ENCODE data around the gene PKN3. TPM values are rescaled to one million over a fixed set of nuclear protein-coding genes. Genes with fewer than 3 reads are reported as not detected.

Gene PKN3
- total RNA-seq, 4 donors from 2014 or later, result 4.4 to 7.6 (median 6.4) TPM

DNA sequence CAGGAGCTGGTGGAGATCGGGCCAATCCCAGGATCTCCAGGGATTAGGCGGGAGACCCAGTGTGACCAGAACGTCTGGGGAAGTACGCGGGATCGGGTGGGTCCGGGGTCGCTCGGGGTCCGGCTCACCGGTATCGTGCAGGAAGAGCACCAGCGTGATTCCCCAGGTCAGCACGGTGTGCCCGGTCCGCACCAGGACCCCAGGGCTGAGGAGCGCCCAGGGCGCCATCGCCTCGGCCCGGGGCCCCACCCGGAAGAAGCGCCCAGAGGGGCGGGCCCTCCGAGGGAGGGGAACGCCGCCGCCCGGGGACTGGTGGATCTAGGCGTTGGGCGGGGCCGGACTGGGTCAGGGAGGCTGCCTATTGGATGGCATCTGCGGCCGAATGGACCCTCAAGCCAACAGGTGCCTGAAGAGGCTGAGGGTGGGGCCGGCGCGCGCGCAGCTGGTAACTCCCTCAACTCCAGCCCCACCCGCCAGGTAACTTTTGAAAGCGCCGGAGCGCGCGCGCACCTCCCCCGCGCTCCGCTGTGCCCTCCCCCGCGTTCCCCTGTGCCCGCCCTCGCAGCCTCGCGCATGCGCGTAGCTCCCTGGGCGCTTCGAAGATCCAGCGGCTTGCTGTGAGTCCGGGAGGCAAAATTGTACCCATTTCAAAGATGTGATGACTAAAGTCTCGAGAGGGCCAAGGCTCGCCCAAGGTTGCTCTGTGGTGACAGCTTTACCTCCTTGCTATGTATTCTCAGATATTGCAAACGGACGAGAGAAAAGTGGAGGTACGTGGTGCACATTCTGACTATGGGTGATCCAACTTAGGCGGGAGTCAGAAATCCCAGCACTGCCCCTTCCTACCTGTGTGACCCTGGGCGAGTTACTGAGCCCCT lies 21.8 kb downstream of the PKN3 start, which contains the start of gene ZDHHC12:
Gene ZDHHC12, minus strand, starts transcription at position 262 of the 878 bp plus-strand sequence. Its CDS starts 34 bp downstream, at position 228.
- TF ChIP-seq POLR2A (IDR thresholded peaks at IDR 0.05), result peak in 1 of 2 donors; percentile 73
- TF ChIP-seq, protein P1, sequence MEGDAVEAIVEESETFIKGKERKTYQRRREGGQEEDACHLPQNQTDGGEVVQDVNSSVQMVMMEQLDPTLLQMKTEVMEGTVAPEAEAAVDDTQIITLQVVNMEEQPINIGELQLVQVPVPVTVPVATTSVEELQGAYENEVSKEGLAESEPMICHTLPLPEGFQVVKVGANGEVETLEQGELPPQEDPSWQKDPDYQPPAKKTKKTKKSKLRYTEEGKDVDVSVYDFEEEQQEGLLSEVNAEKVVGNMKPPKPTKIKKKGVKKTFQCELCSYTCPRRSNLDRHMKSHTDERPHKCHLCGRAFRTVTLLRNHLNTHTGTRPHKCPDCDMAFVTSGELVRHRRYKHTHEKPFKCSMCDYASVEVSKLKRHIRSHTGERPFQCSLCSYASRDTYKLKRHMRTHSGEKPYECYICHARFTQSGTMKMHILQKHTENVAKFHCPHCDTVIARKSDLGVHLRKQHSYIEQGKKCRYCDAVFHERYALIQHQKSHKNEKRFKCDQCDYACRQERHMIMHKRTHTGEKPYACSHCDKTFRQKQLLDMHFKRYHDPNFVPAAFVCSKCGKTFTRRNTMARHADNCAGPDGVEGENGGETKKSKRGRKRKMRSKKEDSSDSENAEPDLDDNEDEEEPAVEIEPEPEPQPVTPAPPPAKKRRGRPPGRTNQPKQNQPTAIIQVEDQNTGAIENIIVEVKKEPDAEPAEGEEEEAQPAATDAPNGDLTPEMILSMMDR (IDR thresholded peaks at IDR 0.05), result no peak
- no peaks in the 10 kb centered on the region for H3K9me3 ChIP-seq

DNA sequence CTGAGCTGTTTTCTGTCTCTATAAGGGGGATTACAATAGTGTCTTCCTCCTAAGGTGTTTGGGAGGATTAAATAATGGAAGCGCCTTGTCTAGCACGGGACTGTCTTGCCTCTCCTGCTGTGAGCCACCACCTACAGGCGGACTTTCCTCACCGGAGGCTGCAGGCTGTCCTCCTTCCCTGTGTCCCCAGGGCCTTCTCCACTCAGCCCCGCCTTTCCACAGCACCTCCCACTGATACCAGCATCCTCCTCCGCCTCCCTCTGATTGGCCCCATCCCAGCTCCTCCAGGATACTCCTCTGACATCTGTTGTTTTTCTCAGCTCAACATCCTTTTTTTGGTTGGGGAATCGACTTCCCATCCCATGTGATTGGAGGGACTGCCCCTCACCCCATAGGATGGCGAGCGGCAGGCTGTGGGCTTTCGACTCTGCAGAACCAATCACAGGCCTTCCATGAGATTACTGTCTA lies 22.5 kb downstream of the PKN3 start:
- no peaks in the 10 kb centered on the region for H3K36me3 ChIP-seq
- 28 to 30% methylated on average over 10 of the region's 10 CpGs for WGBS, 2 donors
- H3K4me3 ChIP-seq (replicated peaks in 1 of 3), result peak overlapping the region in 1 of 3 donors; percentile 47
- TF ChIP-seq POLR2A (IDR thresholded peaks at IDR 0.05), result no peak
- TF ChIP-seq, protein P1 (IDR thresholded peaks at IDR 0.05), result peak in 1 of 6 experiments; percentile 15
- H3K27ac ChIP-seq, result peak overlapping the region in 2 of 3 donors; percentile 27 to 46
- peaks cover 8 to 16% of the 10 kb centered on the region in 2 donors for H3K4me1 ChIP-seq
- H3K9me3 ChIP-seq, result no peaks in the 10 kb centered on the region
- intact Hi-C loops (cut with DNase I), result loop anchor here (10.0 kb wide), 1 partner anchor 90 kb away; no protein-coding TSS in a partner anchor
- no peaks in the 10 kb centered on the region for H3K27me3 ChIP-seq
- DNase-seq, result peak; percentile 54 to 56

More for the DNA sequence above, 21.8 kb downstream of the PKN3 start, which contains the start of gene ZDHHC12:
- 4 to 6% methylated on average over 28 to 39 of the region's 68 CpGs for whole genome bisulfite sequencing, 2 donors
- DNase-seq, result peak; percentile 100
- Histone ChIP-seq H3K4me1 (peaks cover 8 to 16% of the 10 kb centered on the region in 2 donors), H3K4me3 (replicated peaks in 1 of 3) (peak within 1 kb of the TSS; percentile 47 to 62 (median 60)), H3K36me3 (no peaks in the 10 kb centered on the region), H3K27ac (peak within 1 kb of the TSS; percentile 27 to 46 (median 27)), H3K27me3 (no peaks in the 10 kb centered on the region)
- intact Hi-C loops (cut with DNase I), result loop anchor here (10.0 kb wide), 1 partner anchor 89 kb away; no protein-coding TSS in a partner anchor

DNA sequence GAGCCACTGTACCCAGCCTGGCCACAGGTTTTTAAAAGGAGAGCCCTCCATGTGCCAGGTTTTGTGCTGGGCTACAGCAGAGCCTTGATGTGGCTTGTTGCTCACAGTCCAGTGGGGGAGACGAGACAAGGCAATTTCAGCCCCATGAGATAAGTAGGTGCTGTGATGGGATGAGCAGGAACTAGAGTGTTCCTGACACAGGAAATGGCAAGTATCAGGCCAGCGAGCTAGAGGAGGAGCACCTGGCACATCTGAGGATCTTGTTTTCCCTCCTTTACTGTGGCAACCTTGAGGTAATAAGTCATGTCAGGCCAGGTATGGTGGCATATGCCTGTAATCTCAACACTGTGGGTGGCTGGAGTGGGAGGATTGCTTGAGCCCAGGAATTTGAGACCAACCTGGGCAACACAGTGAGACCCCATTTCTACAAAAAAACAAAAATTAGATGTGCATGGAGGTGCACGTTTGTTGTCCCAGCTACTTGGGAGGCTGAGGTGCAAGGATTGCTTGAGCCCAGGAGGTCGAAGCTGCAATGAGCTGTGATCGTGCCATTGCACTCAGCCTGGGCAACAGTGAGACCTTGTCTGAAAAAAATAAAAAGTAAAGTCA lies 25.4 kb downstream of the PKN3 start:
- intact Hi-C loops (cut with DNase I), result loop anchor here (10.0 kb wide), 1 partner anchor 93 kb away; no protein-coding TSS in a partner anchor
- WGBS, 2 donors, result 88 to 92% methylated on average over 5 of the region's 5 CpGs
- TF ChIP-seq POLR2A (IDR thresholded peaks at IDR 0.05), result no peak
- TF ChIP-seq, protein P1 (IDR thresholded peaks at IDR 0.05), result no peak

DNA sequence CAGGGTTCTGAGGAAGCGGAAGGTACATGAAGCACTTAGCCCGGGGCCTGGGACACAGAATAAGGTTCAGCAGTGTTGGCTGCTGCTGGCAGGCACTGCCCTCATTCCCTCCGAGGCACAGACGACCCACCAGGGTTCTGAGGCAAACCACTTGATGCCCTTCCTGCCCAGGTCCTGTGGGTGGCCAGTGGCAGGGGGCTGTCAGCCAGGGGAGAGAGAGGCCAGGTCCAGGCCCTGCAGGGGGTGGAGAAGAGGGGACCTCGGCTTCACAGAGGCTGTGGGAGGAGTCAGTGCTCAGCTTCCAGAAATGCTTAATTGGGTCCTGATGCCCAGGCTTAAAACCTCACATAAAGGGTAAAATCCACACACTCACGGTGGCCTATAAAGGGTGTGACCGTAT lies 26.0 kb downstream of the PKN3 start:
- intact Hi-C loops (cut with DNase I), result loop anchor here (10.0 kb wide), 1 partner anchor 93 kb away; no protein-coding TSS in a partner anchor
- WGBS, 2 donors, result 77 to 86% methylated on average over 7 of the region's 7 CpGs

More for the DNA sequence above, 25.4 kb downstream of the PKN3 start:
- Histone ChIP-seq H3K36me3 (peaks cover 5 to 10% of the 10 kb centered on the region in 2 donors), H3K27me3 (no peaks in the 10 kb centered on the region), H3K9me3 (no peaks in the 10 kb centered on the region), H3K27ac (no peak overlapping the region), H3K4me1 (peaks cover 8 to 16% of the 10 kb centered on the region in 2 donors), H3K4me3 (replicated peaks in 1 of 3) (no peak overlapping the region)
- DNase-seq, result no peak

More for the DNA sequence above, 26.0 kb downstream of the PKN3 start:
- H3K27me3 ChIP-seq, result no peaks in the 10 kb centered on the region
- no peak for TF ChIP-seq POLR2A (IDR thresholded peaks at IDR 0.05)
- TF ChIP-seq, protein P1 (IDR thresholded peaks at IDR 0.05), result no peak
- H3K36me3 ChIP-seq, result peaks cover 5 to 10% of the 10 kb centered on the region in 2 donors
- H3K27ac ChIP-seq, result no peak overlapping the region
- peaks cover 7 to 10% of the 10 kb centered on the region in 2 donors for H3K4me1 ChIP-seq
- no peak for DNase-seq
- no peaks in the 10 kb centered on the region for H3K9me3 ChIP-seq
- H3K4me3 ChIP-seq (replicated peaks in 1 of 3), result no peak overlapping the region

Measured in thyroid gland (tissue), 4 donors.